ENCODE results near the gene GLP2R.

GRCh38 chr17:9868552-9868951 lies 42.8 kb downstream of the GLP2R start:
- TF ChIP-seq, protein P1, sequence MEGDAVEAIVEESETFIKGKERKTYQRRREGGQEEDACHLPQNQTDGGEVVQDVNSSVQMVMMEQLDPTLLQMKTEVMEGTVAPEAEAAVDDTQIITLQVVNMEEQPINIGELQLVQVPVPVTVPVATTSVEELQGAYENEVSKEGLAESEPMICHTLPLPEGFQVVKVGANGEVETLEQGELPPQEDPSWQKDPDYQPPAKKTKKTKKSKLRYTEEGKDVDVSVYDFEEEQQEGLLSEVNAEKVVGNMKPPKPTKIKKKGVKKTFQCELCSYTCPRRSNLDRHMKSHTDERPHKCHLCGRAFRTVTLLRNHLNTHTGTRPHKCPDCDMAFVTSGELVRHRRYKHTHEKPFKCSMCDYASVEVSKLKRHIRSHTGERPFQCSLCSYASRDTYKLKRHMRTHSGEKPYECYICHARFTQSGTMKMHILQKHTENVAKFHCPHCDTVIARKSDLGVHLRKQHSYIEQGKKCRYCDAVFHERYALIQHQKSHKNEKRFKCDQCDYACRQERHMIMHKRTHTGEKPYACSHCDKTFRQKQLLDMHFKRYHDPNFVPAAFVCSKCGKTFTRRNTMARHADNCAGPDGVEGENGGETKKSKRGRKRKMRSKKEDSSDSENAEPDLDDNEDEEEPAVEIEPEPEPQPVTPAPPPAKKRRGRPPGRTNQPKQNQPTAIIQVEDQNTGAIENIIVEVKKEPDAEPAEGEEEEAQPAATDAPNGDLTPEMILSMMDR (IDR thresholded peaks at IDR 0.05), result no peak
- no peak for TF ChIP-seq POLR2A (IDR thresholded peaks at IDR 0.05)
